ENCODE measurements around the gene HDGFL2.

The HDGFL2 gene

DNA sequence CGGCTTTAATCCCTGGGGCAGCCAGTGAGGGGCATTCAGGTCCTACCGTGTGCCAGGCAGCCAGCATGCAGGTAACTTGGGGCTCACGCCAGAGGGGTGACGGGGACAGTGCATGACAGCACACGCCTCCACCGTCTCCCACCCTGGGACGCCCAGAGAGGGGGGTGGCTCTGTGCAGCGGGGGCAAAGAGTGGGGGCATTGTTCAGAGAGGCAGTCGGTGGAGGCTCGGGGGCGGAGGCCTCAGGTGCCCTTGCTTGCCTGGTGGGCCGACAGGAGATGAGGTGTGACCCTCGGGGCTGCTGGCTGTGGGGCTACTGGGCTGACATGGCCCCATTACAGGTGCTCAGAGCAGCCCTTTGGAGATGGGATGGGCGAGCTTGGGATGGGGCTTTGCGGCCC, 27.8 kb downstream of the HDGFL2 start:
- DNase-seq: no peak

DNA sequence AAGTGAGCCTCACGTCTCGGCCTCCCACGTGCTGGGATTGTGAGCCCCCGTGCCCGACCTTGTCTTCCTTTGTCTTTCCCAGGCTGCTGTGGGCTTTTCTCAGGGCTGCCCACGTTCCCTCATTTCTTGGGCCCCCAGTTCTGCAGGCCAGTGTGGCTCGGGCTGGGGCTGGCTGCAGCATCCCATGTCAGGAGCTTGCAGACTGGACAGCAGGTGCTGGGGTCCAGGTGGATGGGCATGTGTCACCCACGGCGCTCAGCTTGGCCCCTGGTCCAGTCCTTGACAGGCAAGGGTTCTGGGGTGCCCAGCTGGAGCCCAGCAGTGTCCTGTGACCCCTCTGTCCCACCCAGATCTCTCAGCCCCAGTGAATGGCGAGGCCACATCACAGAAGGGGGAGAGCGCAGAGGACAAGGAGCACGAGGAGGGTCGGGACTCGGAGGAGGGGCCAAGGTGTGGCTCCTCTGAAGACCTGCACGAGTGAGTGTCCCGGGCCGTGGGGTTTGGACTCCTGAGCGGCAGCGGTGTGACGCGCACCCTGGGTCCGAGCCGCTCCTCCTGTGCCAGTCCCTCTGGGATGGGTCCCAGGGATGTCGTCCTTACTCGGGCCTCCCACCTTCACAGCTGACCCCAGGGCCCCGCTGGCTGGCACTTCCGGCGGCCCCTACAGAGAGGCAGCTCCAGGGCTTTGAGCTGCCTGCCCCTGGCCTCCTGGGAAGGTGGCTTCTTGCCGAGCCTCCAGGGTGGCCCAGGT, 28.9 kb downstream of the HDGFL2 start:
- no peak for DNase-seq

DNA sequence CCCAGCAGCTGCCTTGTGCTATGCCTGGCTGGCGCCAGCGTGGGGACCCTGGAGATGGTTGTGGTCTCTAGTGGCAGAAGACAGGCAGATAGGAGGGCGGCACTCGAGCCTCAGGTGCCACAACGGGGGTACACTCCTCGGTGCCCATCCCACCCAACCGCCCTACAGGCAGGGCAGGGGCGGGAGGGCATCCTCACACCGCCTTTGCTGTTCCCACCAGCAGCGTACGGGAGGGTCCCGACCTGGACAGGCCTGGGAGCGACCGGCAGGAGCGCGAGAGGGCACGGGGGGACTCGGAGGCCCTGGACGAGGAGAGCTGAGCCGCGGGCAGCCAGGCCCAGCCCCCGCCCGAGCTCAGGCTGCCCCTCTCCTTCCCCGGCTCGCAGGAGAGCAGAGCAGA, 29.6 kb downstream of the HDGFL2 start:
- DNase-seq: no peak

DNA sequence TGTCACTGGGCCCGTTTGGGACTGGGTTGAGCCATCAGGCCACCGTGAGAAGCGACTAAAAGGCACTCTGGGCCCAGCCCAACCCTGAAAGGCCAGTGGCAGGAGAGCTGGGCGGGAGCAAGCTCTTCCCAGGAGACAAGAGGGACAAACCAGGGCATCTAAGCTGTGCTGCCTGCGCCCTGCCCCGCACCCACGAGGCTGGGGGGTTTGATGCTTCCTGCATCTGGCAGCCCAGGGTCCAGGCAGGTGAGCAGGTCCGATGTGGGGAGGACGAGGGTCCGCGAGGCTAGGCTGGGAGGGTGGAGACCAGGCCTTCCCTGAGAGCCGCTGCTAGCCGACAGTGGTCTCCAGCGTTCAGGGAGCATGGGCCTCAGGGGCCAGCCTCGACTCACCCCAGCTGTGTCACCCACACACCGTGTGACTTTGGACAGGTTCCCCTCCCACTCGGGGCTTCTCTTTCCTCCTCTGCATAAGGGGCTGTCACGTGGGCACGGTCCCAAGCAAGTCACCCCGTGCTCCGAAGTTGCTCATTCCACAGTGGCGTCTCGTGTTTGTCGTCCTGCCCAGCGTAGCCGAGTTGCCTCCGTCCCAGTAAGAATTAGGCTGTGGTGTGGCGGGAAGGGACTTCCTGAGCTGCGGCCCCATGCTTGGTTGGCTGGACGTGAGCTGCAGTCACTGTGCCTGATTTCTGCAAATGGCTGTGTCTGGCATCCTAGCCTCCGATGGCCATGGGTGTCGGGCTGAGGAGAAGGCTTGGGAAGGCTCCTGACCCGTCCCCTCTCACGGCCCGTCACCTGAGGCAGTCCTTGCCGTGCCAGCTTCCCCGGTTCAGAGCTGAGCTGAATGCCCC, 30.4 kb downstream of the HDGFL2 start:
- no peak for DNase-seq

DNA sequence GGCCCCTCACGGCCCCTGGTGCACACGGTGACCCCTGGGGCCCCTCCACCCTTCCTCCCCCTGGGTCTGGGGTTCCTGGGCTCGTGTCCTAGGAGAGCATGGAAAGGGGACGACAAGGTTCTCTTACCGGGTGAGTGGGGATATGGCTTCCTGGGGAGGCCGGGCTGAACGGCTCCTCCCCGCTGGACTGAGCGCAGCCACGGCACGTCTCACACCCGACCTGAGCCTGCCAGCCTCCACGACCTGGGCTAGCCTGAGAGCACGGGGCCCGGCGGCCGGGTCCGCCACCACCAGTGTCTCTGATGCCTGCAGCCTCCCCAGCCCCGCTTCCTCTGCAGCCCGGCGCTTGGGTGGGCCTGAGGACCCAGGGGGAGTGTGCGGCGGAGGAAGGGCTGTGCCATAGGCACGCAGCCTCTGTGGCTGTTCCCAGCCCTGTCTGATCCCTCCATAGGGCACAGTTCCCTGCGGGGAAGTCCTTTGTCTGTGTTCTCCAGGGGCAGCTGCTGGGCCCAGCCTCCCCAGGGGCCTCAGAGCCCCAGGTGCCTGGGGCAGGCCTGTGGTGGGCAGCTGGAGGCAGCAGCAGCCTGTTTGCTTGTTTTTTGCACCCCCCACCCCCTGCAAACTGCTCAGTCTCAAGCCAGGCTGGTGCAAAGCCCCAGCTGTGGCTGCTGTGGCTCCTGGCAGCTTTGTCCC, 31.2 kb downstream of the HDGFL2 start:
- DNase-seq: no peak

DNA sequence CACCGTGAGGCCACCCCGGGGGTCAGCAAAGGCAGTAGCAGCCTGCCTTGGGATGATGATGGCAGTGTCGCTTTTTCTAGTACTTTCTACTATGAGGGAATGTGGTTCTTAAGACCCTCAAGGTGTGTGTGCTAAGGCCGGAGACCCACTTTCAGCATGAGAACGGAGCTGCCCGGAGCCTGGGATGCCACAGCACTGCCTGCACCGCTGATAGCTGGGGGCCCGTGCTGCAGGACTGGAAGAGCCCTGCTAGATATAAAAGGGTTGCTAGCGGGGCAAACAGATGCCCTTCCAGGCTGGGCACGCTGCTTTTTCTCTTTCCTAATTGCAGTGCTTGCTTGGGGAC, 31.7 kb downstream of the HDGFL2 start:
- DNase-seq: no peak

DNA sequence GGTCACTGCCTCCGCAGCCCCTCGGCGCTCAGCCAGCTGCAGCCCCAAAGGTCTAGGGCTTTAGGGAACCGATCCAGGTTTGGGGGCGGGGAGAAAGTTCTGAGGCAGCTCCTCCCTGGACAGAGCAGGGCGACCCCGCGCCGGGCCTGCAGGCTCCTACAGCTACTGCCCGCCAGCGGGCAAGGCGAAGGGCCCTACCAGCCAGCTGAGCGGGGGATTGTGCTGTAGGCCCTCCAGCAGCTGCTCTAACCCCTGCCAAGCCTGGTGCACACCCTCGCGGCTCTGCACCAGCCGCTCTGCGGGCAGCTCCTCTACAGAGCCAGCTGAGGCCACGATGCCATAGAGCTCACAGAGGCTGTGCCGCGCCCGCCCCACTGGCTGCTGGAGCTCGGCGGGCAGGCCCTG, 32.2 kb downstream of the HDGFL2 start:
- DNase-seq: no peak

DNA sequence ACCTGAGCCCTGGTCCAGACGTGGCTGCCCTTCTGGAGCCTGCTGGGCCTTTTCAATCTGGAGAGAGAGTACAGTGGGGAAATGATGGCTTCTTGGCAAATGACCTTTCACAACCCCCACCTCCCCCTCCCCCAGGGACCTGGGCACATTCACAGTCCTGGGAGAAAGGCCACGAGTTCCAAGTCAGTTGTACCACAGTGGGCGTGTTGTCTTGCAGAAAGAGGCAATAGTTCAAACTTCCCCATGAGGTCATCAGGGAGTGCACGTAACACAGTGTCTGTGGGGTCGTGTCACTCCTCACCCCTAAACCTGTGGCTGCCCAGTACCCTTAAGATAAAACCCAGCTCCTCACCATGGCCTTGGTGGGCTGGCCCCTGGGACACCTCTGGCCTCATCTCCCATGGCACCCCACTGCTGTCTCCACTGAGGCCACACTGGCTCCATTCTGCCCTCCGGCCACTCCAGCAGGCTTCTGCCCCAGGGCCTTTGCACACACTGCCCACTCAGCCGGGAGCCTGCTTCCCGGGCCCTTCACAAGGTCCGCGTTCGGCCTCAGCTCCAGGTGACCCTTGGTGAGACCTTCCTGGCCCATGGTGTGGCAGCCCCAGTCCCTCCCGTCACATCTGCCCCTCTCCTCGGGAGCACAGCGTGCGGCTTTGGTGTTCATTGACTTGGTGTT, 32.9 kb downstream of the HDGFL2 start:
- DNase-seq: no peak

DNA sequence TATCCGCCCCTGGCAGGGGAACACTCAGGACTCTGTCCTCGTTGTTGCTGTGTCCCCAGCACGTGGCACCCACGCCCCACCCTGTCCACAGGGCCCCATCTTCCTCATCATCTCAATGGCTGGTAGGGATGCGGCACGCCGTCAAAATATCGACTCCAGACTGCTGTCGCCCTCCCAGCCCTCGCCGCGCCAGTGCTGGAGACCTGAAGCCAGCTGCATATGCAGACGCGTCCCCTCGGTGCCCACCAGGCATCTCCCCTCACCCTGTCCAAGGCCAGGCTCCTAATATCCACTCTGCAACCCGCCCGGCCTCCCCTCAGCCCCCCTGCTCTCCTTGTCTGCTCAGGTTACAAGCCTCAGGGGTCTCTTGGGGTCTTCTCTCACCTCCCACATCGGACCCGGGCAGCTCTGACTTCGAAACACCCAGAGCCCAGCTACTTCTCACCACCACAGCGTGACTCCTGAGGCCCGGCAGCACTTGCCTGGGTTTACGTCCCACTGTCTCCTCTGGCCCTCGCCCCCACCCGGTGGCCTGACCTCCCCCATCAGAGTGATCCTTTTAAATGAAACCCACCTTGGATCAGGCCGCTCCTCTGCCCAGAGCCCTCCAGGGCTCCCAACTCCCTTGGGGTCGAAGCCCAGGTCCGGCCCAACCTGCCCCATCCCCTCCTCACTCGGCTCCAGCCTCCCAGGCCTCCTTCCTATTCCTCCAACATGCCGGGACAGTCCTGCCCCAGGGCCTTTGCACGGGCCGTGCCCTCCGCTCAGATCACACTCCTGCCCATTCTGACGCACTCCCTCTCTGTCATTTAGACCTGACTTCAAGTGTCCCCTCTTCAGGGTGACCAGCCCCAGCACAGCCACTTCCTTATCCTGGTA, 33.7 kb downstream of the HDGFL2 start:
- no peak for DNase-seq

DNA sequence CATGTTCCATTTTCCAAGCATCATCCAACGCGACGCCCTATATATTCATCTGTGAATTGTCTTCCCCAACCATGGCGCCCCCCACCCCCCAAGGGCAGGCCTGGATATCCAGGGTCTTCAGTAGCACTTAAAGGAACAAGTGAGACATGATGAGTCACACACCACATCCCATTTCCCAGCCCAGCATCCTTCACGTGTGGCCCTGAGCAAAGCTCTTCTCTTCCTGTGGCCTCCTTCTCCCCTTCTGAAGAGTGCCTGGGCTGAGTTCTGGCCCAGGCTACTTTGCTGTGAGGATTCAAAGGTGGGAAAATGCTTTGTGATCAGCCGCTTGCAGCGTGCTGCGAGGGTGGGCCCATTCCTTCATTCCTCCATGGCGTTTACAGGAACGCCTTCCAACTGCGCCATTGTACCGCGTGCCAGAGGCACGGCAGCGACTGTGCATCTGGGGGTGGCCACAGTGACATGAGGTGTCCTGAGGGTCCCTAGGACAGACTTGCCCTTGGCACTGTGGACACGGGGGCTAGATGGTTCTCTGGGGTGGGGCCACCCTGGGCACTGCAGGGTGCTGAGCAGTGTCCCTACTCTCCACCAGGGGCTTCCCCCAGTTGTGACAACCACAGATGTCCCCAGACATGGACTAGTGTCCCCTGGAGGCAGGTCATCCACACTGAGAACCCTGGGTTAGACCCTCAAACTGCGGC, 34.5 kb downstream of the HDGFL2 start:
- no peak for DNase-seq

DNA sequence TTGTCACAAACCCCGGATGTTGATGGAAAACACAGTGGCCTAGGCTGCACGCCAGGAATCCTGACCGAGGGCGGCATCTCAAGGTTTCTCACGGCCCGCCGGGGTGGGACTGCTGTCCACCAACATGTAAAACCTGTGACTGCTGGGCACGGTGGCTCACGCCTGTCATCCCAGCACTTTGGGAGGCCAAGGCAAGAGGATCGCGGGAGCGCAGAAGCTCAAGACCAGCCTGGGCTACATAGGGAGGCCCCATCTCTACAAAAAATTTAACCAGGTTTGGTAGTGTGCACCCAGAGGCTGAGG, 35.0 kb downstream of the HDGFL2 start:
- DNase-seq: no peak

DNA sequence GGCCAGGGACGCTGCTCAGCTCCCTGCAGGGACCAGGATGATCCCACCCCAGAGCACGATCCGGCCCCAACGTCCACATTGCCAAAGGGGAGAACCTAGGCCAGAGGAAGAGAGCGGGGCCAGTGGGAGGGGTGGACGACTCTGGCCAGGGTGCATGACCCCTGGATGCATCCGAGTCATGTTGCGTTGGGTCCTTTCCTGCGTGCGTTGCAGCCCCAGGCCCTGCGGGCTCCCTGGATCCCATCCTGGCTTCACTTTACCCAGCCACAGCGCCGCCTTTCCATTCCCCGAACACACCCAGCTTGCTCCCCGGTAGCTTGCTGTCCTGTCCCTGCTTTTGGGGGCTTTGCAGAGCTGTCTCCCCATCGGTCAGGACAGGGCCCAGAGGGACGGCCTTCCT, 35.7 kb downstream of the HDGFL2 start:
- no peak for DNase-seq

DNA sequence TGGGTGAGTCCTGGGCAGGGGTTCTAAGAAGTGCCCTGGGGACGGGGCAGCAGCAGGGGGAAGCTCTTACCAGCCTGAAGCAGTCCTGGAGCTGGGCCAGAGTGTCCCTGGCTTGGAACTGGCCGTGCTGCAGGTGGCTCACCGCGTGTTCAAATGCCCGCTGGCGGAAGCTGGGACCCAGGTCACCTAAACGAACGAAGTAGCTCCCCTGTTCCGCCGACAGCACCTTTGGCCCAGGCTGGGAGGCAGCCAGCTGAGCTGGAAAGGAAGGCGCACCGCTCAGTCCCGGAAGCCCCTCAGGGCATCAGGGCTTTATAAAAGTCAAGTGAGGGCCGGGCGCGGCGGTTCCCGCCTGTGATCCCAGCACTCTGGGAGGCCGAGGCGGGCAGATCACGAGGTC, 36.6 kb downstream of the HDGFL2 start:
- no peak for DNase-seq

DNA sequence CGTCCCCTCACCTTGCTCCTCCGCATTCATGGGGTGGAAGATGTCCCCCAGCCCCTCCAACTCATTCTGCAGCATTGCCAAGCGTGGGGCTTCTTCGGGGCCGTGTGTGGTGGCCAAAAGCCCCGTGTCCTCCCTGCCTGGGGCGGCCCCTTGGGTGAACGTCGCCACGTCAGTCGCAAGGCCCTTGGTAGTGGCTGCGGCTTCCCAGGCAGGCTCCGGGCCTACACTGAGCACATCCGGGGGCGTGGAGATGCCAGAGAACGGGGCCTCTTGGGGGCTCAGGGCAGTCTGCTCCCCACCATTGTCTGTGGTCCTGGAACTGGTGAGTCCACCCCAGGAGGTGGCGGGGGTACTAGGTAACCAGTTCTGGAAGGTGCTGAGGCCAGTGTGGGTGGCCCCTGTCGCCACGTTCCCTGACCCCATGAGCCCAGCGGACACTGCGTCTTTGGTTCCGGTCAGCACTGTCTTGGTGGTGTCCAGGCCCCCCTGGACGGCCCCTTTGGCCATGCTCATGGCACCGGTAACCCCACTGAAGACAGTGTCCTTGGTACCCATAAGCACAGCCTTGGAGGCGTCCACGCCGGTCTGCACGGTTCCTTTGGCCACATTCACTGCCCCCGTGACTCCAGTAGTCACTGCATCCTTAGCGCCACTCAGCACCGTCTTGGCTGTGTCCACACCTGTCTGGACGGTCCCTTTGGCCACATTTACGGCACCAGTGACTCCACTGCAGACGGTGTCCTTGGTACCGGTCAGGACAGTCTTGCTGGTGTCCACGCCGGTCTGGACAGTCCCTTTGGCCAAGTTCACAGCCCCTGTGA, 38.5 kb downstream of the HDGFL2 start:
- no peak for DNase-seq

DNA sequence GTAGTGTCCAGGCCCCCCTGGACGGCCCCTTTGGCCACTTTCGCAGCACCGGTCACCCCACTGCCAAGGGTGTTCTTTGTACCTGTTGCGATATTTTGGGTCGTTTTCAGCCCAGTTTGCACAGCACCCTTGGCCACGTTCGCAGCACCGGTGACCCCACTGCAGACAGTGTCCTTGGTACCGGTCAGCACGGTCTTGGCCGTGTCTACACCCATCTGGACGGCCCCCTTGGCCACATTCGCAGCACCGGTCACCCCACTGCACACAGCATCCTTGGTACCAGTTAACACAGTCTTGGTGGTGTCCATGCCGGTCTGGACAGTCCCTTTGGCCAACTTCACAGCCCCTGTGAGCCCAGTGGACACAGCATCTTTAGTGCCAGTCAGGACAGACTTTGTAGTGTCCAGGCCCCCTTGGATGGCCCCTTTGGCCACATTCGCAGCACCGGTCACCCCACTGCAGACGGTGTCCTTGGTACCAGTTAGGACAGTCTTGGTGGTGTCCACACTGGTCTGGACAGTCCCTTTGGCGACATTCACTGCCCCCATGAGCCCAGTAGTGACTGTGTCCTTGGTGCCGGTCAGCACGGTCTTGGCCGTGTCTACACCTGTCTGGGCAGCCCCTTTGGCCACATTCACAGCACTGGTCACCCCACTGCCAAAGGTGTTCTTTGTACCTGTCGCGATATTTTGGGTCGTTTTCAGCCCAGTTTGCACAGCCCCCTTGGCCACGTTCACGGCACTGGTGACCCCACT, 39.4 kb downstream of the HDGFL2 start:
- DNase-seq: no peak

DNA sequence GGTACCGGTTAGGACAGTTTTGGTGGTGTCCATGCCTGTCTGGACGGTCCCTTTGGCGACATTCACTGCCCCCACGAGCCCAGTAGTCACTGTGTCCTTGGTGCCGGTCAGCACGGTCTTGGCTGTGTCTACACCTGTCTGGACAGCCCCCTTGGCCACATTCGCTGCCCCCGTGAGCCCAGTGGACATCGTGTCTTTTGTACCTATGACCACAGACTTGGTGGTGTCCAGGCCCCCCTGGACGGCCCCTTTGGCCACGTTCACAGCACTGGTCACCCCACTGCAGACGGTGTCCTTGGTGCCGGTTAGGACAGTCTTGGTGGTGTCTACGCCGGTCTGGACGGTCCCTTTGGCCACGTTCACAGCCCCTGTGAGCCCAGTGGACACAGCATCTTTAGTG, 40.0 kb downstream of the HDGFL2 start:
- no peak for DNase-seq

DNA sequence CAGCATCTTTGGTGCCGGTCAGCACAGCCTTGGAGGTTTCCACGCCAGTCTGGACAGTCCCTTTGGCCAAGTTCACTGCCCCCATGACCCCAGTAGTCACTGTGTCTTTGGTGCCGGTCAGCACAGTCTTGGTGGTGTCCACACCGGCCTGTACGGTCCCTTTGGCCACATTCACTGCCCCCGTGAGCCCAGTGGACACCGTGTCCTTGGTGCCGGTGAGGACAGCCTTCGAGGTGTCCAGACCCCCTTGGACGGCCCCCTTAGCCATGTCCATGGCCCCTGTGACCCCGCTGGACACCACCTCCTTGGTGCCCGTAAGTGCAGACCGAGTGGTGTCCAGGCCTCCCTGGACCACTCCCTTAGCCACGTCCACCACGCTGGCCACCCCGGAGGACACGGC, 41.2 kb downstream of the HDGFL2 start:
- no peak for DNase-seq

DNA sequence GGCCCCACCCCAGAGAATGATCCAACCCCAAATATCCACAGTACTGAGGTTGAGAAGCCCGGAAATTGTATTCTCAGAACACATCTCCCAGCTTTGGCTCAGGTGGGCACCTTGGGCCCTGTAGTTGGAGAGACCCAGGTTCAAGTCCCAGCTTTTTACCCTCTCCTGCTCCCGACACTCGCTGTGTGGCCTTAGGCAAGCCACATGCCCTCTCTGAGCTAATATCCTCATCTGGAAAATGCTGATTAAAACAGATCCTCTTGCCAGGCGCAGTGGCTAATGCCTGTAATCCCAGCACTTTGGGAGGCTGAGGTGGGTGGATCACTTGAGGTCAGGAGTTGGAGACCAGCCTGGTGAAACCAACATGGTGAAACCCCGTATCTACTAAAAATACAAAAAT, 43.6 kb downstream of the HDGFL2 start:
- DNase-seq: no peak

DNA sequence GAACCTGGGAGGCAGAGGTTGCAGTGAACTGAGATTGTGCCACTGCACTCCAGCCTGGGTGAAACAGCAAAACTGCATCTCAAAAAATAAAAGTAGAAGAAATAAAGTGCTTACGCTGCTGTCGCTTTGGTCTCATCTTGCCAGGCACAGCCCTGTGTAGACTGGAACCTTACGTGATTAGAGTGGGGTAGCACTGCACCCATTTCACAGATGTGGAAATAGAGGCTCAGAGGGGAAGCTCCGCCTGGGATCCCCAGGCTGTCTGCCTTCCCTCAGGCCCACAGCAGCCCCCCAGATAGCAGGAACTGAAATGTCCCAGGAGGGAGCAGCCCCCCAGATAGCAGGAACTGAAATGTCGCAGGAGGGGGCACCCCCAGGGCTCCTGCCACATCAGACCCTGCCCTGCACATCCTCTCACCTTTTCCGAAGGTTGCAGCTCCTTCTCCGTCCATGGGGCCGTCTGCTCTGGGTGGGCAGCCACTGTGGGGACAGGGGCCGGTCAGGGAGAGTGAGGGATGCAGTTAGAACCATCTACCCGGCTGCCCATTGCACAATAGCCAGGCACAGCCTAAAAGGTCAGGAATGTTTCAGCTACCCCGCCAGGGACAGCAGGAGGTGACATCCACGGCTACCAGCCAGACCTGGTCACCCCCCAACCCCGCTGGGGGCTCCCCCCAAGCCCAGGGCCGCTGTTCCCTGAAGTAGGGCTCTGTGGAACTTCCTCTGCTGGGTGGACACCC, 44.3 kb downstream of the HDGFL2 start:
- no peak for DNase-seq

DNA sequence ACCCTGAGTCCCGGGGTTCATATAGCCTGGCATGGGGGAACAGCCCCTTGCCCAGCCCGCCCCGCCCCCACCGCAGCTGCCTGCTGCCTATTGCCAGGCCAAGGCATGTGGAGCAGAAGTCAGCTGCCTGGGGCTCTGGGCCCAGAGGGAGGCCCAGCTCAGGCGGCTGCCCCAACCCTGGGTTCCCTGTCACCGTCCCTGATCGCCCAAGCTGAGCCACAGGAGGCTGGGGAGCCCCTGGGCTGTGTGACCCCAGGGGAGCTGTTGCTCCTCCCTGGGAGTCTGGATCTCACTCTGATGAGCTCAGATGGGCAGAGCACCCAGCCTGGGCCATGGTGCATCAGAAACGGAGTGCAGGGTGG, 44.8 kb downstream of the HDGFL2 start:
- DNase-seq: no peak

Data from activated CD4-positive, CD25-positive, alpha-beta regulatory T cell treated with anti-CD3 and anti-CD28 coated beads, Interleukin-2, amount 50 U/mL, for 72 hours (primary cell).